ENCODE data around the gene MLN. TPM values are rescaled to one million over a fixed set of nuclear protein-coding genes. Genes with fewer than 3 reads are reported as not detected.

Gene MLN
- total RNA-seq, 2 donors from 2014 or later = 0.48 TPM; not detected in 1

DNA sequence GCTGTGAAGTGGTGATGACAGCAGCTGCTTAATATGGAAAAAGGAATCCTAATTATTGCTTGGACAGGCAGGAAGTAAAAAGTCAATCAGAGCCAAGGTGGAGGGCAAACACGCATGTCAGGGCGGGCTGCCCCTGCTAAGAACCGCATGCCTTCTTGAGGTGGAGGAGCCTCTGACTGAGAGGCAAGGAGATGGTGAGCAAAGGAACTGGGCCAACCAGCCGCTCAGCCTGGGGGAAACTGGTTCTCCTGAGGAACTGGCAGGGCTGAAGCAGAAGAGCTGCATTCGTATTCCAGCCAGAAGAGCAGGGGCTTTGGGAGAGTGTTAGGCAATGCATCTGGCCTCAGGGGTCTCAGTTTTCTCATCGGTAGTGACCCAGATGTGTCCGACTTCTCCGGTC is 13.1 kb upstream of the MLN start:
- TF ChIP-seq, protein P1, sequence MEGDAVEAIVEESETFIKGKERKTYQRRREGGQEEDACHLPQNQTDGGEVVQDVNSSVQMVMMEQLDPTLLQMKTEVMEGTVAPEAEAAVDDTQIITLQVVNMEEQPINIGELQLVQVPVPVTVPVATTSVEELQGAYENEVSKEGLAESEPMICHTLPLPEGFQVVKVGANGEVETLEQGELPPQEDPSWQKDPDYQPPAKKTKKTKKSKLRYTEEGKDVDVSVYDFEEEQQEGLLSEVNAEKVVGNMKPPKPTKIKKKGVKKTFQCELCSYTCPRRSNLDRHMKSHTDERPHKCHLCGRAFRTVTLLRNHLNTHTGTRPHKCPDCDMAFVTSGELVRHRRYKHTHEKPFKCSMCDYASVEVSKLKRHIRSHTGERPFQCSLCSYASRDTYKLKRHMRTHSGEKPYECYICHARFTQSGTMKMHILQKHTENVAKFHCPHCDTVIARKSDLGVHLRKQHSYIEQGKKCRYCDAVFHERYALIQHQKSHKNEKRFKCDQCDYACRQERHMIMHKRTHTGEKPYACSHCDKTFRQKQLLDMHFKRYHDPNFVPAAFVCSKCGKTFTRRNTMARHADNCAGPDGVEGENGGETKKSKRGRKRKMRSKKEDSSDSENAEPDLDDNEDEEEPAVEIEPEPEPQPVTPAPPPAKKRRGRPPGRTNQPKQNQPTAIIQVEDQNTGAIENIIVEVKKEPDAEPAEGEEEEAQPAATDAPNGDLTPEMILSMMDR (IDR thresholded peaks at IDR 0.05) = no peak
- intact Hi-C loops (cut with DNase I) = no loop called here
- Histone ChIP-seq H3K4me1 (no peaks in the 10 kb centered on the region), H3K27me3 (no peaks in the 10 kb centered on the region), H3K9me3 (no peaks in the 10 kb centered on the region), H3K36me3 (no peaks in the 10 kb centered on the region), H3K4me3 (no peak overlapping the region), H3K27ac (no peak overlapping the region), H3K9ac (ENCODE audit: low read depth in 2 of 2, low read length in 2 of 2) (no peak overlapping the region)
- DNase-seq = no peak

DNA sequence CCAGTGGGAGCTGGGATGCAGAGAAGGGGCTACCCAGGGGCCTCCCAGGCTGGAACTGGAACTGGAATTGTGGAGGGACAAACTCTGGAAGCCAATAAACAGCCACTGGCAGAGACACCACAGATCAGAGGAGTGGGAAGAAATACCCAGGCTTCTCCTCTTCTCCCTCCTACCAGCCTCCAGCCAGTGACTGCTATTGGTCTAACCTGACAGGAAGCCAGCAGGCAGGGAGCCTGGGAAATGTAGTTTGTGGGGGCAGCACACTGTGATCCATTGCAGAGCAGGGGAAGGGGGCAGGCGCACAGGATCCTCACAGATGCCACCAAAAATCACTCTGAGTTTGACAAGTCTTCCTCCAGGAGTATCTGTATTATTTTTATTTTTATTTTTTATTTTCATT is 12.1 kb upstream of the MLN start:
- H3K9ac ChIP-seq (ENCODE audit: low read depth in 2 of 2, low read length in 2 of 2) = no peak overlapping the region
- H3K27ac ChIP-seq = no peak overlapping the region
- DNase-seq = no peak
- no peaks in the 10 kb centered on the region for H3K4me1 ChIP-seq
- TF ChIP-seq, protein P1 (IDR thresholded peaks at IDR 0.05) = no peak
- no peaks in the 10 kb centered on the region for H3K9me3 ChIP-seq
- H3K27me3 ChIP-seq = no peaks in the 10 kb centered on the region
- no peak overlapping the region for H3K4me3 ChIP-seq
- intact Hi-C loops (cut with DNase I) = no loop called here
- H3K36me3 ChIP-seq = no peaks in the 10 kb centered on the region

DNA sequence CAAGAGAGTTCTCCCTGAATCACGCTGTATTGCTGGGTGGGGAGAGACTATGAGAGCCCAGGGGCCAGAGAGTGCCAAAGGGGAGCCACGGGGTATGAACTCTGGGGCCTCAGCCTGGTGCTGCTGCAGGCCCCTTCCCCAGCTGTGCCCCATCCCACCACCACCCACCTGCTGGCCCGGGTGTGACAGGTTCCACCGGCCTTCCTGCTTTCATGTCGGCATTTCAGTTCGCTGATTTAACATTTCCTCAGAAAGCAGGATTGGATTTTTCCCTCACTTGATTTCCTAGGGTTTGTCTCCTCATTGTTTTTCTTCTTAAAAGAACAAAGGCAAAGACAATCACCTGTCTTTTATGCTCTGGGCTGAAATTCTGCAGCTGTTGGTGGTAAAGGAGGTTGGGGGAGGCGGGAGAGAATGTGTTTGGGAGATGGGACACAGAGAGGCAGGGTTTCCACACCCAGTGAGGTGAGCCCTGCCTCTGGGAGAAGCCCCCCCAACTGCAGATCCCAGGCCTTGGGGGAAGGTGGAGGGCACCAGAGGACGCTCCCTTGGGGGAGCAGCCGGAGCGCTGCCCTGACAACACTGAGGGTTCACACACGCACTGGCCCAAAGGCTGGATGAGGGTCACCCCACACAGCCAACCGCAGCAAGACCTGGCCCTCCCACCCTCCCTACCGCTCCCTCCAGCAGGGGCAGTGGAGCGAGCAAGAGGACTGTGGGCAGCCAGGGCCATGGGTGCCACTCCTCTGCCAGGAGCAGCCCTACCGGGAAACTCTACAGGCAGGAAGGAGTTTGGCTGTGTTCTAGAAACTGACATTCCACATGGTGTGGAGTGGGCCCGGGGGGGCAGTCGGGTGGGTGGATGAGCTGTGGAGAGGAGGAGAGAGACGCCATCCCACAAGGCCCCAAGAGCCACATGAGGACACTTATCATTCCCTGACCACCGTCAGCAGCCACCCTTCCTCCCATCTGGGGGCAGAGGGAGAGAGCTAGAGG is 10.5 kb upstream of the MLN start:
- H3K9me3 ChIP-seq = no peaks in the 10 kb centered on the region
- H3K4me1 ChIP-seq = no peaks in the 10 kb centered on the region
- H3K36me3 ChIP-seq = no peaks in the 10 kb centered on the region
- TF ChIP-seq, protein P1 (IDR thresholded peaks at IDR 0.05) = no peak
- DNase-seq = no peak
- H3K9ac ChIP-seq (ENCODE audit: low read depth in 2 of 2, low read length in 2 of 2) = no peak overlapping the region
- no peaks in the 10 kb centered on the region for H3K27me3 ChIP-seq
- intact Hi-C loops (cut with DNase I) = no loop called here
- no peak overlapping the region for H3K4me3 ChIP-seq
- no peak overlapping the region for H3K27ac ChIP-seq

DNA sequence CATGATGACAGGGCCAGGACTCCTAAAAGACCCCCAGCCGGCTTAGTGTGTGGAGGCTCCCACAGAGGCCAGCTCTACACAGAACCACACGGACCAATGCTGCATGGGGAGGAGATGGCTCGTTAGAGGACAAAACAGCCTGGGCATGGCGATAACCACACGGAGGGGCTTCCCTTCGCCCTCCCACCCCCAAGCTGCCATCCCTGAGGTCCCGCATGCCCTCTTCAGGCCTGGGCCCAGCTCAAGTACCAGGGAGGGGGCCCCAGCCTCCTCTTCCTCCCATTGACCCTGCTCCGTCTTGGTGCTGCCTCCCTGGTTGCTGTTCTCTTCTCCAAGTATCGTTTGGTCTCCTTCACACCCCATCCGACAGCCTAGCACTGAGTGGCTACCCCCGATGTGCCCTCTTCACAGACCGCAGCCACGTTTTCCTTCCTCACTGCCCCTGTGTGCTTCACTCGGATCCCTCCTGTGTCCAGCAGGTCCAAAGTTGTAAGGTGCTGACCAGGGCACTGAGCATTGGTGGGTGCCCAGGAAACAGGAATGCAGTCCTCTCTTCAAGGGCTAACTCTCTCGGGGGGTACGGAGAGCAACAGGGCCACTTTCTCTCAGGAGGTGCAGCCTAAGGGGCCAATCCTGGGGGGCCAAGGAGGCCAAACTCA is 9.6 kb upstream of the MLN start:
- Histone ChIP-seq H3K27ac (no peak overlapping the region), H3K4me3 (no peak overlapping the region), H3K4me1 (no peaks in the 10 kb centered on the region), H3K27me3 (no peaks in the 10 kb centered on the region), H3K9ac (ENCODE audit: low read depth in 2 of 2, low read length in 2 of 2) (no peak overlapping the region), H3K36me3 (no peaks in the 10 kb centered on the region), H3K9me3 (no peaks in the 10 kb centered on the region)
- TF ChIP-seq, protein P1 (IDR thresholded peaks at IDR 0.05) = no peak
- intact Hi-C loops (cut with DNase I) = no loop called here
- no peak for DNase-seq

DNA sequence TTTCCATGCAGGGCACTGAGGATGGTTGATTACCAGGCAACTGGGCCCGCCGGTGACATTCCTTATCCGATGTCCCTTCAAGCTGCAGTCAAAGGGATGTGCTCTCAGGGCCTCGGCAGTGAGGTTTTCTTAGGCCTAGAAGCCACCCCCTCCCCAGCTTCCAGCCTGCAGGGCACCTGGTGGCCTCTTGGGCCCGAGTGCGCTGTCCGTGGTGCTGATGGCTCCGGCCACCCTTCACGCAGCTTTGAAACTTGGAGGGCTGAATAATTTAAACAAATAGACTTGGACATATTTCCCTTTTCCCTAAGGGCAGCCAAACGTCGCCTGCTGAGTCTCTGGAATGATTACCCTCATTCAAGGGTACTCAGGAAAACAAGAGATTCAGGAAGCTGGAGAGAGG is 8.9 kb upstream of the MLN start:
- TF ChIP-seq, protein P1 (IDR thresholded peaks at IDR 0.05) = peak; percentile 13
- no peak overlapping the region for H3K4me3 ChIP-seq
- peak; percentile 37 for DNase-seq
- no peak overlapping the region for H3K27ac ChIP-seq
- H3K4me1 ChIP-seq = no peaks in the 10 kb centered on the region
- no peaks in the 10 kb centered on the region for H3K27me3 ChIP-seq
- intact Hi-C loops (cut with DNase I) = no loop called here
- no peak overlapping the region for H3K9ac ChIP-seq (ENCODE audit: low read depth in 2 of 2, low read length in 2 of 2)
- no peaks in the 10 kb centered on the region for H3K36me3 ChIP-seq
- no peaks in the 10 kb centered on the region for H3K9me3 ChIP-seq

Data from colonic mucosa (tissue), 4 donors.